ENCODE results near the gene DYNC2H1. TPM values are rescaled to one million over a fixed set of nuclear protein-coding genes. Genes with fewer than 3 reads are reported as not detected.

The DYNC2H1 gene
- total and polyA plus RNA-seq, 4 donors = 6.4 to 102 (median 23.7) TPM

GRCh38 chr11:103327721-103328120, 218.5 kb downstream of the DYNC2H1 start:
- no peak overlapping the region for H3K9ac ChIP-seq (ENCODE audit: insufficient read depth in 1 of 2, low read length in 2 of 2)
- no peak for TF ChIP-seq CTCF (IDR thresholded peaks at IDR 0.05; ENCODE audit: control extremely low read depth, extremely low read depth)
- ATAC-seq (ENCODE audit: insufficient read depth, low FRiP score) (no peak), DNase-seq (no peak)
- no peak overlapping the region for H3K4me3 ChIP-seq
- peaks cover 0 to 2% (median 0%) of the 10 kb centered on the region in 4 donors for H3K9me3 ChIP-seq (ENCODE audit: control insufficient read depth in 4 of 4, insufficient read depth in 3 of 4, low read length in 3 of 4)
- H3K27me3 ChIP-seq (ENCODE audit: control insufficient read depth in 3 of 3, insufficient read depth in 3 of 3, low read length in 2 of 3) = no peaks in the 10 kb centered on the region
- 85 to 87% methylated on average over 5 of the region's 5 CpGs for WGBS, 2 donors
- peaks cover 0 to 14% (median 0%) of the 10 kb centered on the region in 4 donors for H3K36me3 ChIP-seq (ENCODE audit: control insufficient read depth in 4 of 4, insufficient read depth in 4 of 4, low read length in 4 of 4)
- no peak overlapping the region for H3K27ac ChIP-seq (ENCODE audit: low read depth in 1 of 2, low read length in 1 of 2)
- H3K4me1 ChIP-seq (ENCODE audit: control insufficient read depth in 5 of 5, insufficient read depth in 5 of 5, low read length in 5 of 5) = peaks cover 3 to 5% (median 4%) of the 10 kb centered on the region in 5 donors

GRCh38 chr11:103332409-103332808, 223.2 kb downstream of the DYNC2H1 start:
- Histone ChIP-seq H3K4me3 (no peak overlapping the region), H3K27ac (ENCODE audit: low read depth in 1 of 2, low read length in 1 of 2) (no peak overlapping the region), H3K36me3 (ENCODE audit: control insufficient read depth in 4 of 4, insufficient read depth in 4 of 4, low read length in 4 of 4) (peaks cover 0 to 2% (median 0%) of the 10 kb centered on the region in 4 donors), H3K27me3 (ENCODE audit: control insufficient read depth in 3 of 3, insufficient read depth in 3 of 3, low read length in 2 of 3) (no peaks in the 10 kb centered on the region), H3K9me3 (ENCODE audit: control insufficient read depth in 4 of 4, insufficient read depth in 3 of 4, low read length in 3 of 4) (no peaks in the 10 kb centered on the region), H3K9ac (ENCODE audit: insufficient read depth in 1 of 2, low read length in 2 of 2) (no peak overlapping the region), H3K4me1 (ENCODE audit: control insufficient read depth in 5 of 5, insufficient read depth in 5 of 5, low read length in 5 of 5) (no peaks in the 10 kb centered on the region)
- DNase-seq (no peak), ATAC-seq (ENCODE audit: insufficient read depth, low FRiP score) (no peak)
- 67 to 79% methylated on average over 6 of the region's 6 CpGs for WGBS, 2 donors
- no peak for TF ChIP-seq CTCF (IDR thresholded peaks at IDR 0.05; ENCODE audit: control extremely low read depth, extremely low read depth)

DNA sequence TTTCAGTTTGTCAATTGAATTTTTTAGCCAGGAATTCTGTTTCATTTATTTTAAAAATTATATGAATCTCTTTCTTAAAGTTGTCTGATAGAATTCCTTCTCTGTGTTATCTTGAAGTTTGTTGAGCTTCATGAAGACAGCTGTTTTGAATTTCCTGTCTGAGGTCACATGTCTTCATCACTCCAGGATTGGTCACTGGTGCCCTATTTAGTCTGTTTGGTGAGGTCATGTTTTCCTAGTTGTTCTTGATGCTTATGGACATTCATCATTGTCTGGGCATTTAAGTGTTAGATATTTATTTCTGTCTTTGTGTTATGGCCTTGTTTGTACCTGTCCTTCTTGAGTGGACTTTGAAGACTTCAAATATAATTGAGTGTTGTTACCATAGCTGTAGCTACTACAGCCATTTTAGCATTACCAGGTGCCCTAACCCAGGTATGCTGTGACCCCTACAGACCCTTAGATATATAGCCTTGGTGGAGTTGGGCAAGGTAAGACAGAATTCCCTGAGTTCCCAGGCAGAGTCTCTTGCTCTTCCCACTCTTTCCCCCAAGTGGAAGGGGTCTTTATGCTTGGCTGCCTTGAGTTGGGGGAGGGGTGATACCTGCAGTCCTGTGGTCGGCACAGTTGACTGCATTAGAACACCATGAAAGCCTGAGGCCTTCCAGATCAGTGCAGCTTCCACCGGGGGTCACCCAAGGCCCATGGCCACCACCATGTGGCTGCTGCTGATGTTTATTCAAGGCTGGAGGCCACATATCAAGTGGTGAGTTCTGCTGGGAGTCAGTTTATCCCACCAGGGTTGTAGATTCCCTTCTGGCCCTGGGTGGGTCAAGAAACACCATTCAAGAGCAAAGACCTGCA, 229.6 kb downstream of the DYNC2H1 start:
- H3K4me1 ChIP-seq (ENCODE audit: control insufficient read depth in 5 of 5, insufficient read depth in 5 of 5, low read length in 5 of 5) = peaks cover 0 to 3% (median 0%) of the 10 kb centered on the region in 5 donors
- H3K36me3 ChIP-seq (ENCODE audit: control insufficient read depth in 4 of 4, insufficient read depth in 4 of 4, low read length in 4 of 4) = peaks cover 0 to 2% (median 0%) of the 10 kb centered on the region in 4 donors
- H3K27ac ChIP-seq (ENCODE audit: low read depth in 1 of 2, low read length in 1 of 2) = no peak overlapping the region
- ATAC-seq (ENCODE audit: insufficient read depth, low FRiP score) = no peak
- 82 to 85% methylated on average over 2 of the region's 2 CpGs for WGBS, 2 donors
- TF ChIP-seq CTCF (IDR thresholded peaks at IDR 0.05; ENCODE audit: control extremely low read depth, extremely low read depth) = no peak
- no peak for DNase-seq
- no peaks in the 10 kb centered on the region for H3K9me3 ChIP-seq (ENCODE audit: control insufficient read depth in 4 of 4, insufficient read depth in 3 of 4, low read length in 3 of 4)
- no peaks in the 10 kb centered on the region for H3K27me3 ChIP-seq (ENCODE audit: control insufficient read depth in 3 of 3, insufficient read depth in 3 of 3, low read length in 2 of 3)
- H3K9ac ChIP-seq (ENCODE audit: insufficient read depth in 1 of 2, low read length in 2 of 2) = no peak overlapping the region
- H3K4me3 ChIP-seq = no peak overlapping the region
